HCT116 (cell line): Measurements from ENCODE around the gene CD9. TPM values are rescaled to one million over a fixed set of nuclear protein-coding genes. Genes with fewer than 3 reads are reported as not detected.

Experiments
- ATAC-seq: fragments of 200-7000 bp; cut with Tn5 transposase; 2 replicates; pipeline ENCODE4 v1.9.1; 2020; ENCODE audit warnings: mild to moderate bottlenecking, moderate library complexity
- BruUV-seq: library from RNA; stranded (reverse); fragments of 400-500 nt; replicated peaks from 2 replicates; lab custom pipeline; 2021; lab: Mats Ljungman, UMichigan
- CTCF ChIA-PET: fragments of 300-600 bp; sonication (Branson Sonifier 250); formaldehyde crosslinking; loops from one replicate; lab custom pipeline; 2021; ENCODE audit warnings: antibody characterized with exemption; lab: Charles Lee
- POLR2A ChIA-PET: fragments of 300-600, 350-600 bp; sonication (Branson Sonifier 250); formaldehyde crosslinking; loops from one replicate; lab custom pipeline; 2021; ENCODE audit warnings: antibody characterized with exemption; lab: Charles Lee
- RAD21 ChIA-PET, 2 experiments: fragments of 300-600 bp; sonication (Branson Sonifier 250); formaldehyde crosslinking; loops; one replicate each; lab custom pipeline; 2023; ENCODE audit warnings: low total read pairs in 2 of 2; ENCODE audit not compliant: uncharacterized antibody in 2 of 2, unreplicated experiment in 2 of 2, low non-redundant PET in 1 of 2; lab: Charles Lee
- DNase-seq: peaks from one replicate; pipeline ENCODE4 v3.0.0-alpha.2; 2010; ENCODE audit warnings: low read depth, low spot score
- H2AFZ ChIP-seq: fragments of 200-600 bp; shearing (Covaris generic), sonication (generic); 2 replicates; pipeline ENCODE4 v1.6.1; 2017; ENCODE audit warnings: low read depth, mixed run types, mixed read lengths, antibody characterized with exemption, low read length; ENCODE audit not compliant: poor library complexity, severe bottlenecking
- H3K27ac ChIP-seq: 2 replicates; pipeline ENCODE4 v1.5.1; 2012; ENCODE audit warnings: low read depth, low read length
- H3K27me3 ChIP-seq: fragments of 200-600 bp; sonication (generic); 2 replicates; pipeline ENCODE4 v1.6.1; 2016; ENCODE audit warnings: mixed run types, low read length, mixed read lengths; ENCODE audit not compliant: insufficient read depth
- H3K36me3 ChIP-seq, 2 experiments: fragments of 200-500 bp in 1 of 2; fragments of 200-600 bp in 1 of 2; sonication (Bioruptor generic) in 1 of 2; sonication (generic) in 1 of 2; 2 replicates each; pipeline versions ENCODE4 v1.5.1 to v1.6.1; 2014 to 2016; ENCODE audit warnings: low read length in 2 of 2, inconsistent platforms in 1 of 2, mixed read lengths in 1 of 2, mixed run types in 1 of 2; ENCODE audit not compliant: insufficient read depth in 2 of 2, control insufficient read depth in 1 of 2
- H3K4me1 ChIP-seq, 2 experiments: fragments of 200-600 bp in 1 of 2; sonication (generic) in 1 of 2; 2 replicates each; pipeline versions ENCODE4 v1.5.1 to v1.6.1; 2012 to 2017; ENCODE audit warnings: low read length in 2 of 2, inconsistent platforms in 1 of 2, mild to moderate bottlenecking in 1 of 2, mixed read lengths in 1 of 2, mixed run types in 1 of 2, moderate library complexity in 1 of 2; ENCODE audit not compliant: insufficient read depth in 2 of 2, control insufficient read depth in 1 of 2
- H3K4me2 ChIP-seq: fragments of 200-600 bp; sonication (generic); 2 replicates; pipeline ENCODE4 v1.6.1; 2017; ENCODE audit warnings: mixed run types, low read length, mixed read lengths
- H3K4me3 ChIP-seq, 2 experiments: fragments of 200-600 bp in 1 of 2; sonication (generic) in 1 of 2; replicated peaks in 1 of 2; 2 replicates each; pipeline ENCODE4 v1.5.1; 2011 to 2016; ENCODE audit warnings: low read length in 2 of 2, control low read depth in 1 of 2, low read depth in 1 of 2, mild to moderate bottlenecking in 1 of 2, mixed read lengths in 1 of 2, mixed run types in 1 of 2
- H3K79me2 ChIP-seq: fragments of 200-600 bp; sonication (generic); 2 replicates; pipeline ENCODE4 v1.6.1; 2017; ENCODE audit warnings: mild to moderate bottlenecking, mixed run types, low read length, moderate library complexity, mixed read lengths; ENCODE audit not compliant: insufficient read depth
- H3K9ac ChIP-seq: fragments of 200-600 bp; sonication (generic); 2 replicates; pipeline ENCODE4 v1.6.1; 2016; ENCODE audit warnings: low read length, mixed read lengths
- H3K9me2 ChIP-seq: fragments of 200-600 bp; sonication (generic), shearing (Covaris generic); 2 replicates; pipeline ENCODE4 v1.6.1; 2017; ENCODE audit warnings: mixed run types, mild to moderate bottlenecking, moderate library complexity; ENCODE audit not compliant: insufficient read depth
- H3K9me3 ChIP-seq, 2 experiments: fragments of 200-500 bp in 1 of 2; fragments of 200-600 bp in 1 of 2; sonication (Bioruptor generic) in 1 of 2; sonication (generic) in 1 of 2; 2 replicates each; pipeline ENCODE4 v1.6.1; 2014 to 2017; ENCODE audit warnings: low read length in 2 of 2, mixed read lengths in 2 of 2, inconsistent platforms in 1 of 2, low read depth in 1 of 2, mild to moderate bottlenecking in 1 of 2, mixed run types in 1 of 2, moderate library complexity in 1 of 2; ENCODE audit not compliant: control insufficient read depth in 1 of 2, insufficient read depth in 1 of 2
- H4K20me1 ChIP-seq: fragments of 200-600 bp; sonication (generic), shearing (Covaris generic); 2 replicates; pipeline ENCODE4 v1.6.1; 2017; ENCODE audit warnings: mixed run types, mild to moderate bottlenecking, moderate library complexity; ENCODE audit not compliant: insufficient read depth
- ATF3 ChIP-seq: IDR thresholded peaks from 2 replicates; pipeline ENCODE4 v1.6.1; 2012
- CBX3 ChIP-seq: IDR thresholded peaks from 2 replicates; pipeline ENCODE4 v1.6.1; 2012; ENCODE audit warnings: low read depth
- EGR1 ChIP-seq: IDR thresholded peaks from 2 replicates; pipeline ENCODE4 v1.6.1; 2012; ENCODE audit warnings: low read depth
- EZH2 ChIP-seq: fragments of 200-600 bp; sonication (generic); IDR thresholded peaks from 2 replicates; pipeline ENCODE4 v1.6.1; 2017; ENCODE audit warnings: antibody characterized with exemption, mixed run types
- EZH2phosphoT487 ChIP-seq: fragments of 200-600 bp; IDR thresholded peaks from 2 replicates; pipeline ENCODE4 v1.6.1; 2018; ENCODE audit warnings: antibody characterized with exemption, borderline replicate concordance
- JUND ChIP-seq: IDR thresholded peaks from 2 replicates; pipeline ENCODE4 v1.6.1; 2012
- POLR2AphosphoS5 ChIP-seq: IDR thresholded peaks from 2 replicates; pipeline ENCODE4 v1.6.1; 2011; ENCODE audit warnings: mild to moderate bottlenecking, low read depth, low read length, moderate library complexity
- RAD21 ChIP-seq: IDR thresholded peaks from 2 replicates; pipeline ENCODE4 v1.6.1; 2012; ENCODE audit warnings: low read depth, mild to moderate bottlenecking
- SIN3A ChIP-seq: IDR thresholded peaks from 2 replicates; pipeline ENCODE4 v1.6.1; 2012; ENCODE audit warnings: low read depth
- SRF ChIP-seq: IDR thresholded peaks from 2 replicates; pipeline ENCODE4 v1.6.1; 2012; ENCODE audit warnings: low read depth
- TCF7L2 ChIP-seq: IDR thresholded peaks from 2 replicates; pipeline ENCODE4 v1.7.0; 2011; ENCODE audit warnings: borderline replicate concordance, inconsistent platforms; ENCODE audit not compliant: insufficient read depth, insufficient read length; ENCODE audit errors: extremely low read depth
- YY1 ChIP-seq: IDR thresholded peaks from 2 replicates; pipeline ENCODE4 v1.6.1; 2011; ENCODE audit warnings: low read length, low read depth, moderate library complexity, mild to moderate bottlenecking; ENCODE audit not compliant: insufficient replicate concordance; ENCODE audit errors: extremely low read depth
- ZBTB33 ChIP-seq: IDR thresholded peaks from 2 replicates; pipeline ENCODE4 v1.6.1; 2011; ENCODE audit warnings: mild to moderate bottlenecking, low read length, moderate library complexity; ENCODE audit not compliant: insufficient replicate concordance; ENCODE audit errors: extremely low read depth
- ZNF274 ChIP-seq: fragments of 200-500 bp; sonication (Bioruptor generic); IDR thresholded peaks from 2 replicates; pipeline ENCODE4 v1.6.1; 2014; ENCODE audit warnings: mild to moderate bottlenecking, low read depth, low read length, inconsistent platforms
- intact Hi-C: fragments of 100-400 bp; cut with micrococcal nuclease; formaldehyde crosslinking; loops from 2 replicates; pipeline ENCODE4 v1.10.0; 2022
- total RNA-seq: library from RNA; stranded (reverse); gene quantifications from one replicate; pipeline ENCODE4 v1.2.1, GENCODE V29; 2021; ENCODE audit not compliant: unreplicated experiment
- TF ChIP-seq, protein P1 (sequence below), 3 experiments: fragments of 200-600 bp in 1 of 3; sonication (generic) in 1 of 3; IDR thresholded peaks in 2 of 3; conservative IDR thresholded peaks in 1 of 3; 2 replicates each; pipeline ENCODE4 v1.5.1; 2012 to 2017; ENCODE audit warnings: low read depth in 2 of 3, low read length in 2 of 3, antibody characterized with exemption in 1 of 3, borderline replicate concordance in 1 of 3, control low read depth in 1 of 3, mild to moderate bottlenecking in 1 of 3, mixed read lengths in 1 of 3, mixed run types in 1 of 3, moderate library complexity in 1 of 3; ENCODE audit not compliant: insufficient read depth in 1 of 3
- TF ChIP-seq, protein P2 (sequence below): IDR thresholded peaks from 2 replicates; pipeline ENCODE4 v1.6.1; 2012; ENCODE audit warnings: low read depth

CD9 gene
- total RNA-seq, 1 experiment from 2014 or later, result 182 TPM

- no TSS peak for BruUV-seq
- intact Hi-C loops, result no loop called here
- Histone ChIP-seq H3K27ac (no peak overlapping the region), H4K20me1 (no peaks in the 10 kb centered on the region), H3K36me3 (peaks cover 29 to 43% of the 10 kb centered on the region in 2 experiments), H3K4me1 (peaks cover 20% of the 10 kb centered on the region in 2 experiments), H2AFZ (no peak overlapping the region), H3K4me3 (no peak overlapping the region), H3K9ac (no peak overlapping the region), H3K4me2 (no peak overlapping the region), H3K79me2 (peaks cover 24% of the 10 kb centered on the region; the same call in 1 of the 2 replicates), H3K27me3 (no peaks in the 10 kb centered on the region), H3K9me3 (no peaks in the 10 kb centered on the region), H3K9me2 (no peaks in the 10 kb centered on the region)
- ChIA-PET RAD21 (no interaction called here), CTCF (interaction anchor here (1.2 kb wide), 1 partner anchor 43 kb away, joined by 3 read pairs; no protein-coding TSS in a partner anchor), POLR2A (no interaction called here)
- no peak for DNase-seq
- ATAC-seq, result no peak
- TF ChIP-seq RAD21 (no peak), ZNF274 (no peak), YY1 (no peak), EGR1 (no peak), SRF (no peak), ZBTB33 (no peak), EZH2 (no peak), CBX3 (no peak), JUND (no peak), SIN3A (no peak), POLR2AphosphoS5 (no peak), TCF7L2 (no peak), EZH2phosphoT487 (no peak), ATF3 (no peak)
- TF ChIP-seq, protein P1, sequence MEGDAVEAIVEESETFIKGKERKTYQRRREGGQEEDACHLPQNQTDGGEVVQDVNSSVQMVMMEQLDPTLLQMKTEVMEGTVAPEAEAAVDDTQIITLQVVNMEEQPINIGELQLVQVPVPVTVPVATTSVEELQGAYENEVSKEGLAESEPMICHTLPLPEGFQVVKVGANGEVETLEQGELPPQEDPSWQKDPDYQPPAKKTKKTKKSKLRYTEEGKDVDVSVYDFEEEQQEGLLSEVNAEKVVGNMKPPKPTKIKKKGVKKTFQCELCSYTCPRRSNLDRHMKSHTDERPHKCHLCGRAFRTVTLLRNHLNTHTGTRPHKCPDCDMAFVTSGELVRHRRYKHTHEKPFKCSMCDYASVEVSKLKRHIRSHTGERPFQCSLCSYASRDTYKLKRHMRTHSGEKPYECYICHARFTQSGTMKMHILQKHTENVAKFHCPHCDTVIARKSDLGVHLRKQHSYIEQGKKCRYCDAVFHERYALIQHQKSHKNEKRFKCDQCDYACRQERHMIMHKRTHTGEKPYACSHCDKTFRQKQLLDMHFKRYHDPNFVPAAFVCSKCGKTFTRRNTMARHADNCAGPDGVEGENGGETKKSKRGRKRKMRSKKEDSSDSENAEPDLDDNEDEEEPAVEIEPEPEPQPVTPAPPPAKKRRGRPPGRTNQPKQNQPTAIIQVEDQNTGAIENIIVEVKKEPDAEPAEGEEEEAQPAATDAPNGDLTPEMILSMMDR (IDR thresholded peaks at IDR 0.05 in 2 of 3, conservative IDR thresholded peaks at IDR 0.05 in 1 of 3; ENCODE audit: borderline replicate concordance in 1 of 3, insufficient read depth in 1 of 3, low read depth in 2 of 3, low read length in 2 of 3), result no peak
- TF ChIP-seq, protein P2, sequence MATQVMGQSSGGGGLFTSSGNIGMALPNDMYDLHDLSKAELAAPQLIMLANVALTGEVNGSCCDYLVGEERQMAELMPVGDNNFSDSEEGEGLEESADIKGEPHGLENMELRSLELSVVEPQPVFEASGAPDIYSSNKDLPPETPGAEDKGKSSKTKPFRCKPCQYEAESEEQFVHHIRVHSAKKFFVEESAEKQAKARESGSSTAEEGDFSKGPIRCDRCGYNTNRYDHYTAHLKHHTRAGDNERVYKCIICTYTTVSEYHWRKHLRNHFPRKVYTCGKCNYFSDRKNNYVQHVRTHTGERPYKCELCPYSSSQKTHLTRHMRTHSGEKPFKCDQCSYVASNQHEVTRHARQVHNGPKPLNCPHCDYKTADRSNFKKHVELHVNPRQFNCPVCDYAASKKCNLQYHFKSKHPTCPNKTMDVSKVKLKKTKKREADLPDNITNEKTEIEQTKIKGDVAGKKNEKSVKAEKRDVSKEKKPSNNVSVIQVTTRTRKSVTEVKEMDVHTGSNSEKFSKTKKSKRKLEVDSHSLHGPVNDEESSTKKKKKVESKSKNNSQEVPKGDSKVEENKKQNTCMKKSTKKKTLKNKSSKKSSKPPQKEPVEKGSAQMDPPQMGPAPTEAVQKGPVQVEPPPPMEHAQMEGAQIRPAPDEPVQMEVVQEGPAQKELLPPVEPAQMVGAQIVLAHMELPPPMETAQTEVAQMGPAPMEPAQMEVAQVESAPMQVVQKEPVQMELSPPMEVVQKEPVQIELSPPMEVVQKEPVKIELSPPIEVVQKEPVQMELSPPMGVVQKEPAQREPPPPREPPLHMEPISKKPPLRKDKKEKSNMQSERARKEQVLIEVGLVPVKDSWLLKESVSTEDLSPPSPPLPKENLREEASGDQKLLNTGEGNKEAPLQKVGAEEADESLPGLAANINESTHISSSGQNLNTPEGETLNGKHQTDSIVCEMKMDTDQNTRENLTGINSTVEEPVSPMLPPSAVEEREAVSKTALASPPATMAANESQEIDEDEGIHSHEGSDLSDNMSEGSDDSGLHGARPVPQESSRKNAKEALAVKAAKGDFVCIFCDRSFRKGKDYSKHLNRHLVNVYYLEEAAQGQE, result no peak
- TF ChIP-seq, all 23 proteins: peak for 0
These were observed 34.7 kb downstream of the CD9 start for GRCh38 chr12:6234906-6235305.
